ENCODE results near the gene UBE2I.

DNA sequence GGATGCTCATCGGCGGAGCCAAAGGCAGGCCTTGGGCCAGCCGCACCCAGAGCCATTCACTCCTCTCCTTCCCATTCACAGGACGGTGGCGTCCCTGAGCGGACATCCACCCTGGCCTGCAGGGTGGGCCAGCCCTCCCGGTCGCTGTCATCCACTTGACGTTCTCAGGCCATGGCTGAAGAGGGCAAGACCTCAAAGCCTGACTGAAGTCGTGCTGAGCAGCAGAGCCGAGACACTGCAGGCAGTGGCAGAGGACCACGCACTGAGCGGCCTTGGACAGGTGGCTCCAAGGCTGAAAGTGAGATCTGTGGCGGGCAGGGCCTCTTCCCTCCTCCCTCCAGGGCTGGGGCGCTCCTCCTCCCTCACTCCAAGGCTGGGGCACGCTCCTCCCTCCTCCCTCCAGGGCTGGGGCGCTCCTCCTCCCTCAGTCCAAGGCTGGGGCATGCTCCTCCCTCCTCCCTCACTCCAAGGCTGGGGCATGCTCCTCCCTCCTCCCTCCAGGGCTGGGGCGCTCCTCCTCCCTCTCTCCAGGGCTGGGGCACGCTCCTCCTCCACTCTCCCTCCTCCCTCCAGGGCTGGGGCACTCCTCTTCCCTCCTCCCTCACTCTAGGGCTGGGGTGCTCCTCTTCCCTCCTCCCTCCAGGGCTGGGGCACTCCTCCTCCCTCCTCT lies 66.4 kb downstream of the UBE2I start:
- TF ChIP-seq, protein P1, sequence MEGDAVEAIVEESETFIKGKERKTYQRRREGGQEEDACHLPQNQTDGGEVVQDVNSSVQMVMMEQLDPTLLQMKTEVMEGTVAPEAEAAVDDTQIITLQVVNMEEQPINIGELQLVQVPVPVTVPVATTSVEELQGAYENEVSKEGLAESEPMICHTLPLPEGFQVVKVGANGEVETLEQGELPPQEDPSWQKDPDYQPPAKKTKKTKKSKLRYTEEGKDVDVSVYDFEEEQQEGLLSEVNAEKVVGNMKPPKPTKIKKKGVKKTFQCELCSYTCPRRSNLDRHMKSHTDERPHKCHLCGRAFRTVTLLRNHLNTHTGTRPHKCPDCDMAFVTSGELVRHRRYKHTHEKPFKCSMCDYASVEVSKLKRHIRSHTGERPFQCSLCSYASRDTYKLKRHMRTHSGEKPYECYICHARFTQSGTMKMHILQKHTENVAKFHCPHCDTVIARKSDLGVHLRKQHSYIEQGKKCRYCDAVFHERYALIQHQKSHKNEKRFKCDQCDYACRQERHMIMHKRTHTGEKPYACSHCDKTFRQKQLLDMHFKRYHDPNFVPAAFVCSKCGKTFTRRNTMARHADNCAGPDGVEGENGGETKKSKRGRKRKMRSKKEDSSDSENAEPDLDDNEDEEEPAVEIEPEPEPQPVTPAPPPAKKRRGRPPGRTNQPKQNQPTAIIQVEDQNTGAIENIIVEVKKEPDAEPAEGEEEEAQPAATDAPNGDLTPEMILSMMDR (IDR thresholded peaks at IDR 0.05; ENCODE audit: insufficient read depth, low read length), result no peak
- no peak for TF ChIP-seq POLR2AphosphoS5 (IDR thresholded peaks at IDR 0.05; ENCODE audit: low read depth)
- TF ChIP-seq REST (IDR thresholded peaks at IDR 0.05; ENCODE audit: insufficient replicate concordance, low read depth), result no peak
- no peak for TF ChIP-seq GABPA (IDR thresholded peaks at IDR 0.05; ENCODE audit: low read depth)
- TF ChIP-seq SPI1 (IDR thresholded peaks at IDR 0.05; ENCODE audit: borderline replicate concordance, low read depth), result no peak
